Mesendoderm (in vitro differentiated cells): ENCODE data around the gene SLC44A4.

ENCODE experiments used
- DNase-seq: peaks from one replicate; pipeline ENCODE4 v3.0.0; 2013
- H2AK5ac ChIP-seq: 2 replicates; pipeline ENCODE4 v1.6.1; 2013; ENCODE audit warnings: low read length, inconsistent platforms
- H2BK120ac ChIP-seq: 2 replicates; pipeline ENCODE4 v1.6.1; 2013; ENCODE audit warnings: low read depth, mild to moderate bottlenecking, low read length, moderate library complexity, mixed read lengths
- H2BK15ac ChIP-seq: replicated peaks from 2 replicates; pipeline ENCODE4 v1.6.1; 2013; ENCODE audit warnings: low read depth, mild to moderate bottlenecking, moderate library complexity
- H2BK5ac ChIP-seq: 2 replicates; pipeline ENCODE4 v1.6.1; 2013; ENCODE audit warnings: low read length, inconsistent platforms
- H3K18ac ChIP-seq: 2 replicates; pipeline ENCODE4 v1.6.1; 2013; ENCODE audit warnings: mild to moderate bottlenecking, low read length, mixed read lengths
- H3K23ac ChIP-seq: one replicate; pipeline ENCODE4 v1.6.1; 2013; ENCODE audit warnings: low read length
- H3K27ac ChIP-seq: 2 replicates; pipeline ENCODE4 v1.5.1; 2013; ENCODE audit warnings: low read depth, mild to moderate bottlenecking, inconsistent platforms, low read length, moderate library complexity
- H3K27me3 ChIP-seq: 2 replicates; pipeline ENCODE4 v1.6.1; 2013; ENCODE audit warnings: low read length, control low read depth, mild to moderate bottlenecking, inconsistent platforms; ENCODE audit not compliant: insufficient read depth, poor library complexity
- H3K36me3 ChIP-seq: 2 replicates; pipeline ENCODE4 v1.6.1; 2013; ENCODE audit warnings: low read length, inconsistent platforms; ENCODE audit not compliant: control insufficient read depth, insufficient read depth
- H3K4ac ChIP-seq: one replicate; pipeline ENCODE4 v1.6.1; 2013; ENCODE audit warnings: low read depth, mild to moderate bottlenecking, low read length, moderate library complexity
- H3K4me1 ChIP-seq: 2 replicates; pipeline ENCODE4 v1.6.1; 2013; ENCODE audit warnings: low read depth, low read length, inconsistent platforms; ENCODE audit not compliant: control insufficient read depth
- H3K4me2 ChIP-seq: 2 replicates; pipeline ENCODE4 v1.6.1; 2013; ENCODE audit warnings: low read length
- H3K4me3 ChIP-seq: 2 replicates; pipeline ENCODE4 v1.5.1; 2013; ENCODE audit warnings: mild to moderate bottlenecking, low read length
- H3K56ac ChIP-seq: one replicate; pipeline ENCODE4 v1.6.1; 2013; ENCODE audit warnings: low read length
- H3K79me1 ChIP-seq: 2 replicates; pipeline ENCODE4 v1.6.1; 2013; ENCODE audit warnings: low read length, inconsistent platforms
- H3K79me2 ChIP-seq: 2 replicates; pipeline ENCODE4 v1.6.1; 2013; ENCODE audit warnings: mild to moderate bottlenecking, low read length; ENCODE audit not compliant: control insufficient read depth, insufficient read depth
- H3K9ac ChIP-seq: 2 replicates; pipeline ENCODE4 v1.6.1; 2013; ENCODE audit warnings: low read length, inconsistent platforms
- H4K5ac ChIP-seq: one replicate; pipeline ENCODE4 v1.6.1; 2013; ENCODE audit warnings: low read length
- H4K8ac ChIP-seq: one replicate; pipeline ENCODE4 v1.6.1; 2013; ENCODE audit warnings: low read depth, mild to moderate bottlenecking, control low read depth, low read length, moderate library complexity
- WGBS: extraction: QIAGEN DNeasy Blood & Tissue Kit; methylation state at CpG from one replicate; pipeline ENCODE4 v1.1.7; 2013; ENCODE audit warnings: low lambda C conversion rate, missing lambda C conversion rate; ENCODE audit not compliant: insufficient coverage; ENCODE audit errors: extremely low coverage; 5-methylcytosine and 5-hydroxymethylcytosine counted together

Gene SLC44A4

DNA sequence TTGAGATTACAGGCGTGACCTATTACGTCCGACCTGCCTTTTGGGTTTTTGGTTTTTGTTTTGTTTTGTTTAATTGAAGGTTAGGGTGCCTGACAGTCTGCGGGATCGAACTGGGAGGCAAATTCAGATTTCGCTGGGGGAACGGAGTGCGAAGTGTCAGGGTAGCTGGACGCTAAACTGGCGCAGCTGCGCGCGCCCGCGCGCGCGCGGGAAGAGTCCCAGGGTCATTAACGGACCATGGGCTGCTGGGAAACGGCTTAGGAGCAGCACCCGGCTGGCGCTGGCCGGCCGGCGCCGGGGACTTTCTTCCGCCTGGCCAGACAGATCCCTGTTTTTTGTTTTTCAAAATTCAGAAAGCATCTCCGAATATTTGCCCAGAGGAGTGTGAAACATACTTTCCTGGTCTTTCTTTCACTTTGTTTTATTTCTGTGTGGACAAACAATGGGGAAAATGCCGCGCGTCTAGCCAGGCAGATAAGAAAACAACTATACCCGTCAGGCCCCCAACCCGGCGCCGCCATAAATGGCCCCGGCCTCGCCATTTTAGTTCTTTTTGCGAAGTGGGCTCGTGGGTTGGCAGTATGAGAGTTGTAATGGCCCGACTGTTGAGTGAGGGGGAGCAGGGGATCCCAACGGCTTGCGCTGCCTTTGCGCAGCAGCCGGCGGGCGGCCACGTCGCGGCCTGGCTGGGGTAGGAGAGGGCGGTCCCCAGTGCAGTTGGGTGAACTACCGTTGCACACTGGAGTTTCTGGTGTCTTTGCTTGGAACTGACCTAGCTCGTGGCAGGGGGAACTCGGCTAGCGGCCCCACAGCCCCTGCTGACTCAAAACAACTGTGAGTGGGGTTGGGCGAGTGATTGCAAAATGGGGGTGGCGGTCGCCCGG, 44.2 kb downstream of the SLC44A4 start:
- Histone ChIP-seq H3K4ac (peak overlapping the region; percentile 98), H3K79me1 (peaks cover 11% of the 10 kb centered on the region), H4K8ac (no peak overlapping the region), H3K18ac (peak overlapping the region; percentile 78), H4K5ac (no peak overlapping the region), H2AK5ac (peak overlapping the region; percentile 95), H3K23ac (peak overlapping the region; percentile 100), H3K4me3 (peak overlapping the region; percentile 100), H2BK15ac (no peak overlapping the region), H3K56ac (peak overlapping the region; percentile 100), H3K27me3 (no peaks in the 10 kb centered on the region), H3K4me2 (peak overlapping the region; percentile 93), H2BK5ac (peak overlapping the region; percentile 97), H3K4me1 (no peaks in the 10 kb centered on the region), H3K79me2 (peaks cover 57% of the 10 kb centered on the region), H2BK120ac (peak overlapping the region; percentile 30), H3K36me3 (peaks cover 21% of the 10 kb centered on the region), H3K9ac (peak overlapping the region; percentile 100), H3K27ac (peak overlapping the region; percentile 91)
- no CpG with 5 or more reads among the region's 59 CpGs for WGBS
- peak; percentile 92 for DNase-seq

DNA sequence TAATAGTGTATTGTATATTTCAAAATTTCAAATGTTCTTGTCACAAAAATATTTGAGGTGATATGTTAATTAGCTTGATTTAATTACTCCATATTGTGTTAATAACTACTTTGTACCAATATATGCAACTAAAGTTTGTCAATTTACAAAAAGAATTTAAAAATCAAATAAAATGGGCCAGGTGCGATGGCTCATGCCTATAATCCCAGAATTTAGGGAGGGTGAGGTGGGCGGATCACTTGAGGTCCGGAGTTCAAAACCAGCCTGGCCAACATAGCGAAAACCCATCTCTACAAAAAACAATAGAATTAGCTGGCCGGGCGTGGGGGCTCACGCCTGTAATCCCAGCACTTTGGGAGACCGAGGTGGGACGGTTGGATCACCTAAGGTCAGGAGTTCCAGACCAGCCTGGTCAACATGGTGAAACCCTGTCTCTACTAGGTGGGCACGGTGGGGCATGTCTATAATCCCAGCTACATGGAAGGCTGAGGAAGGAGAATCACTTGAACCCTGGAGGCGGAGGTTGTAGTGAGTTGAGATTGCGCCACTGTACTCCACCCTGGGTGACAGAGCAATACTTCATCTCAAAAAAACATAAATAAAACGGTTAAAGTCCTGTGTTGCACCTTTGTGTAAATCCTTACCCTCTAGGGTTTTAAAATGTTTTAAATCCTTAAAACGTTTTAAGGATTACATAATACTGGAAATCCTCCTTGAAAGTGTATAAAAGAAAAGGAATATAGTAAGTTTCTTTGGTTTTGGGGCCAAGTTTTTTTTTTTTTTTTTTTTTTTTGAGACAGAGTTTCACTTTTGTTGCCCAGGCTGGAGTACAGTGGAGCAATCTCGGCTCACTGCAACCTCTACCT, 47.2 kb downstream of the SLC44A4 start:
- Histone ChIP-seq H4K8ac (no peak overlapping the region), H3K27me3 (no peaks in the 10 kb centered on the region), H3K4ac (no peak overlapping the region), H3K4me3 (no peak overlapping the region), H2BK15ac (no peak overlapping the region), H2AK5ac (no peak overlapping the region), H3K36me3 (peaks cover 1% of the 10 kb centered on the region), H3K27ac (no peak overlapping the region), H3K9ac (peak overlapping the region; percentile 92), H3K4me1 (peaks cover under 1% of the 10 kb centered on the region), H3K56ac (peak overlapping the region; percentile 17), H2BK120ac (no peak overlapping the region), H3K23ac (no peak overlapping the region), H3K79me1 (peaks cover 2% of the 10 kb centered on the region), H3K4me2 (no peak overlapping the region), H3K18ac (no peak overlapping the region), H2BK5ac (no peak overlapping the region), H3K79me2 (peaks cover 31% of the 10 kb centered on the region), H4K5ac (no peak overlapping the region)
- DNase-seq = no peak
- WGBS = no CpG with 5 or more reads among the region's 15 CpGs

DNA sequence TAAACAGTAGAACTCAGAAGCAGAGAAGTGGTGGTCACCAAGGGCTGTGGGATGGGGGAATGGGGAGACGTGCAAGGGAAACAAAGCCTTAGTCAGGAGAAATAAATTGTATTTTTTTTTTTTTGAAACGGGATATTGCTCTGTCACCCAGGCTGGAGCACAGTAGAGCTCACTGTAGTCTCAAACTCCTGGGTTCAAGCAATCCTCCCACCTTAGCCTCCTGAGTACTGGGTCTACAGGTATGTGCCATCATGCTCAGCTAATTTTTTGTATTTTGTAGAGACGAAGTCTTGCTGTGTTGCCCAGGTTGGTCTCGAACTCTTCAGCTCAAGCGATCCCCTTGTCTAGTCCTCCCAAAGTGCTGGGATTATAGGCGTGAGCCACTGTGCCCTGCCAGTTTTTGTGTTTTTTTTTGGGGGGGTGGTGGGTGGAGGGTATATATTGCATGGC, 47.9 kb downstream of the SLC44A4 start:
- no peak overlapping the region for H3K27ac ChIP-seq
- WGBS = no CpG with 5 or more reads among the region's 6 CpGs

DNA sequence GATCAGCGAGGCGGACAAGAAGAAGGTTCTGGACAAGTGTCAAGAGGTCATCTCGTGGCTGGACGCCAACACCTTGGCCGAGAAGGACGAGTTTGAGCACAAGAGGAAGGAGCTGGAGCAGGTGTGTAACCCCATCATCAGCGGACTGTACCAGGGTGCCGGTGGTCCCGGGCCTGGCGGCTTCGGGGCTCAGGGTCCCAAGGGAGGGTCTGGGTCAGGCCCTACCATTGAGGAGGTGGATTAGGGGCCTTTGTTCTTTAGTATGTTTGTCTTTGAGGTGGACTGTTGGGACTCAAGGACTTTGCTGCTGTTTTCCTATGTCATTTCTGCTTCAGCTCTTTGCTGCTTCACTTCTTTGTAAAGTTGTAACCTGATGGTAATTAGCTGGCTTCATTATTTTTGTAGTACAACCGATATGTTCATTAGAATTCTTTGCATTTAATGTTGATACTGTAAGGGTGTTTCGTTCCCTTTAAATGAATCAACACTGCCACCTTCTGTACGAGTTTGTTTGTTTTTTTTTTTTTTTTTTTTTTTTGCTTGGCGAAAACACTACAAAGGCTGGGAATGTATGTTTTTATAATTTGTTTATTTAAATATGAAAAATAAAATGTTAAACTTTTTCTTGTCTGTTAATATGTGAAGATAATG, 49.0 kb downstream of the SLC44A4 start:
- peaks cover 7% of the 10 kb centered on the region for H3K4me1 ChIP-seq
- H3K27me3 ChIP-seq = no peaks in the 10 kb centered on the region
- no CpG with 5 or more reads among the region's 15 CpGs for WGBS
- H3K4me2 ChIP-seq = peak overlapping the region; percentile 92
- H2AK5ac ChIP-seq = no peak overlapping the region
- peak overlapping the region; percentile 92 for H3K9ac ChIP-seq
- H4K5ac ChIP-seq = no peak overlapping the region
- DNase-seq = no peak
- H3K56ac ChIP-seq = peak overlapping the region; percentile 81
- H3K79me2 ChIP-seq = peaks cover 13% of the 10 kb centered on the region
- no peak overlapping the region for H2BK5ac ChIP-seq
- H4K8ac ChIP-seq = no peak overlapping the region
- peak overlapping the region; percentile 83 for H3K4me3 ChIP-seq
- H3K18ac ChIP-seq = no peak overlapping the region
- H3K23ac ChIP-seq = no peak overlapping the region
- H3K27ac ChIP-seq = no peak overlapping the region
- no peaks in the 10 kb centered on the region for H3K36me3 ChIP-seq
- no peak overlapping the region for H2BK15ac ChIP-seq
- H3K79me1 ChIP-seq = peaks cover 2% of the 10 kb centered on the region
- H2BK120ac ChIP-seq = no peak overlapping the region
- no peak overlapping the region for H3K4ac ChIP-seq

More for the DNA sequence above, 47.9 kb downstream of the SLC44A4 start:
- H3K9ac ChIP-seq = peak overlapping the region; percentile 92
- H3K18ac ChIP-seq = no peak overlapping the region
- no peak overlapping the region for H3K23ac ChIP-seq
- H2AK5ac ChIP-seq = no peak overlapping the region
- peaks cover 2% of the 10 kb centered on the region for H3K79me1 ChIP-seq
- no peak overlapping the region for H4K8ac ChIP-seq
- peak overlapping the region; percentile 89 for H3K56ac ChIP-seq
- H3K79me2 ChIP-seq = peaks cover 24% of the 10 kb centered on the region
- peaks cover 2% of the 10 kb centered on the region for H3K4me1 ChIP-seq
- no peak overlapping the region for H4K5ac ChIP-seq
- H3K4me3 ChIP-seq = peak overlapping the region; percentile 32
- H3K4me2 ChIP-seq = peak overlapping the region; percentile 23
- no peak overlapping the region for H3K4ac ChIP-seq
- no peak overlapping the region for H2BK15ac ChIP-seq
- no peaks in the 10 kb centered on the region for H3K36me3 ChIP-seq
- H2BK120ac ChIP-seq = no peak overlapping the region
- no peaks in the 10 kb centered on the region for H3K27me3 ChIP-seq
- no peak for DNase-seq
- no peak overlapping the region for H2BK5ac ChIP-seq

DNA sequence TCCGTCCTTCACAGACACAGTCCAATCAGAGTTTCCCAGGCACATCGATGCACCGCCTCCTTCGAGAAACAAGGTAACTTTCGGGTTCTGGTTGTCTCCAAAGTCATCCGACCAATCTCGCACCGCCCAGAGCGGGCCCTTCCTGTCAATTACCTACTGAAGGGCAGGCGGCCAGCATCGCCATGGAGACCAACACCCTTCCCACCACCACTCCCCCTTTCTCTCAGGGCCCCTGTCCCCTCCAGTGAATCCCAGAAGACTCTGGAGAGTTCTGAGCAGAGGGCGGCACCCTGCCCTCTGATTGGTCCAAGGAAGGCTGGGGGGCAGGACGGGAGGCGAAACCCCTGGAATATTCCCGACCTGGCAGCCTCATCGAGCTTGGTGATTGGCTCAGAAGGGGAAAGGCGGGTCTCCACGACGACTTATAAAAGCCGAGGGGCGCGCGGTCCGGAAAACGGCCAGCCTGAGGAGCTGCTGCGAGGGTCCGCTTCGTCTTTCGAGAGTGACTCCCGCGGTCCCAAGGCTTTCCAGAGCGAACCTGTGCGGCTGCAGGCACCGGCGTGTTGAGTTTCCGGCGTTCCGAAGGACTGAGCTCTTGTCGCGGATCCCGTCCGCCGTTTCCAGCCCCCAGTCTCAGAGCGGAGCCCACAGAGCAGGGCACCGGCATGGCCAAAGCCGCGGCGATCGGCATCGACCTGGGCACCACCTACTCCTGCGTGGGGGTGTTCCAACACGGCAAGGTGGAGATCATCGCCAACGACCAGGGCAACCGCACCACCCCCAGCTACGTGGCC, 51.3 kb downstream of the SLC44A4 start, which contains the start of gene HSPA1B:
Gene HSPA1B, plus strand, starts transcription at position 453 of the 794 bp plus-strand sequence. Its CDS starts 213 bp downstream, at position 666.
- Histone ChIP-seq H3K79me1 (peaks cover 2% of the 10 kb centered on the region), H3K36me3 (no peaks in the 10 kb centered on the region), H3K4me3 (peak within 1 kb of the TSS; percentile 82), H2AK5ac (peak within 1 kb of the TSS; percentile 90), H3K23ac (no peak within 1 kb of the TSS), H4K5ac (peak within 1 kb of the TSS; percentile 47), H3K27me3 (no peaks in the 10 kb centered on the region), H3K18ac (peak within 1 kb of the TSS; percentile 42), H2BK15ac (no peak within 1 kb of the TSS), H3K9ac (peak within 1 kb of the TSS; percentile 97), H3K27ac (peak within 1 kb of the TSS; percentile 84), H2BK120ac (no peak within 1 kb of the TSS), H3K79me2 (peaks cover 12% of the 10 kb centered on the region), H3K56ac (peak within 1 kb of the TSS; percentile 94), H4K8ac (no peak within 1 kb of the TSS), H2BK5ac (peak within 1 kb of the TSS; percentile 77), H3K4me2 (peak within 1 kb of the TSS; percentile 87), H3K4me1 (peaks cover 7% of the 10 kb centered on the region), H3K4ac (no peak within 1 kb of the TSS)
- peak; percentile 100 for DNase-seq
- WGBS = no CpG with 5 or more reads among the region's 56 CpGs
